ENCODE data around the gene NDE1. TPM values are rescaled to one million over a fixed set of nuclear protein-coding genes. Genes with fewer than 3 reads are reported as not detected.

The NDE1 gene
- total and polyA plus RNA-seq, 2 of the 8 experiments (the other 6 are each of a cell fraction or from before 2014, with no cell fraction given): 13.3 to 41.3 TPM

DNA sequence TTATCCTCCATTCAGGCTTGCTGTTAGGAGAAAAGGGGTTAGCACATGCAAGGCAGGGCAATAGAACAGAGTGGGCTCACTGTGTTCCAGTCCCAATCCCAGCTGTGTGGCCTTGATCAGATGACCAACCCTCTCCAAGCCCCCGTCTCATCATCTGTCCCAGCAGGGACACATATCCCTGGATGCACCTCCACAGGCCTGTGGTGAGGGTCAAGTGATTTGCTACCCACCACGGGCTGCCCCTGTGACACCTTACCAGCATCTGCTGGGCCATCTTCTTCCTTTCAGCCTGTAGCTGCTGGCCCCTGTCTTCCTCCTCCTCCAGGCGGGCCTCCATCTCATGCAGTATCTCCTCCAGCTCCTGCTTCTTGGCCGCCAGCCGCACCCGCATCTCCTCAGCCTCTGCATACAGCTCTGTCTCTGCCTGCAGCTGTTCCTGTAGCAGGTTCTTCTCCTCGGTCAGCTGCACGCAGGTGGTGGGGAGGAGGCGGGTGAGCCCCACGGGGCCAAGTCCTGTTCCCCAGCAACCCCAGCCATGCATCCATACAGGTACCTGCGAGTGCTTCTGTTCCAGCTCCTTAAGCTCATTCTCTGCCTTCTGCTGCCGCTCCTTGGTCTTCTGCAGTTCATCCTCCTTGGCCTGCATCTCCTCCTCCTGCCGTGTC is 91.3 kb downstream of the NDE1 start:
- Histone ChIP-seq H2BK5ac (ENCODE audit: low read depth, low read length) (no peak overlapping the region), H2BK20ac (ENCODE audit: low read length) (no peak overlapping the region), H3K18ac (ENCODE audit: extremely low read depth, low read length) (no peak overlapping the region), H3K56ac (replicated peaks; ENCODE audit: insufficient read length, low read depth, low read length) (no peak overlapping the region), H3K4me1 (replicated peaks in 1 of 4; ENCODE audit: control insufficient read depth in 3 of 4, insufficient read depth in 4 of 4, low read length in 3 of 4) (no peaks in the 10 kb centered on the region; a peak in 1 of 7 replicates), H3K23ac (ENCODE audit: insufficient read length) (no peak overlapping the region), H4K20me1 (replicated peaks in 1 of 2; ENCODE audit: control insufficient read depth in 1 of 2, insufficient read depth in 2 of 2, low read length in 2 of 2) (no peaks in the 10 kb centered on the region), H3K23me2 (ENCODE audit: low read depth, low read length) (no peaks in the 10 kb centered on the region), H2AK5ac (ENCODE audit: low read depth, low read length) (no peak overlapping the region), H3K4me3 (ENCODE audit: extremely low read depth in 1 of 4, insufficient read depth in 2 of 4, low read depth in 3 of 4, low read length in 4 of 4) (no peak overlapping the region), H3K27ac (ENCODE audit: low read depth, low read length) (no peak overlapping the region), H2BK120ac (replicated peaks; ENCODE audit: low read depth, low read length) (no peak overlapping the region), H3K27me3 (replicated peaks in 1 of 4; ENCODE audit: control insufficient read depth in 3 of 4, extremely low read depth in 1 of 4, insufficient read depth in 3 of 4, low read length in 3 of 4) (no peaks in the 10 kb centered on the region), H3K79me1 (ENCODE audit: low read depth, low read length) (no peaks in the 10 kb centered on the region), H2BK15ac (ENCODE audit: low read length) (no peak overlapping the region), H3K4me2 (ENCODE audit: insufficient read depth in 1 of 2, low read depth in 2 of 2, low read length in 2 of 2) (no peak overlapping the region), H4K91ac (replicated peaks; ENCODE audit: insufficient read length, low read length) (no peak overlapping the region), H2AFZ (ENCODE audit: low read length) (no peak overlapping the region), H3K4ac (replicated peaks; ENCODE audit: insufficient read length, low read depth, low read length) (no peak overlapping the region), H2BK12ac (ENCODE audit: low read depth, low read length) (no peak overlapping the region), H3K14ac (ENCODE audit: insufficient read length) (no peak overlapping the region), H3K9me3 (ENCODE audit: insufficient read depth in 2 of 2, low read depth in 1 of 2, low read length in 1 of 2) (no peaks in the 10 kb centered on the region; a peak in 1 of 4 replicates), H4K5ac (ENCODE audit: insufficient read length, low read depth, low read length) (no peak overlapping the region), H4K8ac (ENCODE audit: extremely low read depth, insufficient read depth, low read length) (no peak overlapping the region; the same call in none of the 2 replicates), H3K79me2 (ENCODE audit: control insufficient read depth in 1 of 2, insufficient read depth in 2 of 2, low read length in 2 of 2) (no peaks in the 10 kb centered on the region), H3K36me3 (ENCODE audit: control insufficient read depth in 2 of 4, insufficient read depth in 4 of 4, low read length in 3 of 4) (no peaks in the 10 kb centered on the region), H3K9ac (replicated peaks in 1 of 4; ENCODE audit: extremely low read depth in 1 of 4, low read depth in 3 of 4, low read length in 3 of 4) (no peak overlapping the region)
- FAIRE-seq (no peak), DNase-seq (ENCODE audit: low read depth in 1 of 2, low spot score in 2 of 2) (no peak)
- POLR2A ChIA-PET (ENCODE audit: partially characterized antibody): interaction anchor here (1.0 to 1.9 kb wide), 2 partner anchors 11 to 14 kb away, joined by 3 to 7 read pairs; no protein-coding TSS in a partner anchor
- CTCF ChIA-PET (ENCODE audit: partially characterized antibody): interaction anchor here (0.8 to 1.9 kb wide), 6 partner anchors 10 to 82 kb away, joined by 3 to 10 read pairs (median 4); no protein-coding TSS in a partner anchor
- 85% methylated on average over 13 of the region's 13 CpGs; no CpG with 5 or more reads in 1 of the 2 experiments for WGBS, 2 experiments (ENCODE audit: extremely low coverage in 1 of 2, insufficient coverage in 1 of 2, insufficient read length in 1 of 2, insufficient replicate concordance in 2 of 2, low coverage in 1 of 2, low lambda C conversion rate in 2 of 2, missing lambda C conversion rate in 1 of 2)
- TF ChIP-seq PHF8 (conservative IDR thresholded peaks at IDR 0.05; ENCODE audit: low read depth, low read length) (no peak), CBX5 (IDR thresholded peaks at IDR 0.05; ENCODE audit: low read depth, low read length) (no peak), ASH2L (IDR thresholded peaks at IDR 0.05; ENCODE audit: low read length) (no peak), JUND (IDR thresholded peaks at IDR 0.05; ENCODE audit: low read length) (no peak), EZH2 (IDR thresholded peaks at IDR 0.05; ENCODE audit: low read depth, low read length, severe bottlenecking) (no peak)
- TF ChIP-seq, protein P1, sequence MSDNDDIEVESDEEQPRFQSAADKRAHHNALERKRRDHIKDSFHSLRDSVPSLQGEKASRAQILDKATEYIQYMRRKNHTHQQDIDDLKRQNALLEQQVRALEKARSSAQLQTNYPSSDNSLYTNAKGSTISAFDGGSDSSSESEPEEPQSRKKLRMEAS (IDR thresholded peaks at IDR 0.05): no peak

All from H1 (cell line).